DND-41 (cell line): ENCODE measurements around the gene RNF151.

Source experiments
- CTCF ChIP-seq: IDR thresholded peaks from 2 replicates; pipeline ENCODE4 v1.5.1; 2012; ENCODE audit warnings: borderline replicate concordance, low read length, moderate library complexity, mild to moderate bottlenecking; ENCODE audit not compliant: poor library complexity, severe bottlenecking; ENCODE audit errors: extremely low read depth
- EZH2 ChIP-seq: IDR thresholded peaks from 3 replicates; pipeline ENCODE4 v1.6.1; 2012; ENCODE audit warnings: borderline replicate concordance, low read depth, mild to moderate bottlenecking, moderate library complexity, low read length, inconsistent platforms; ENCODE audit not compliant: severe bottlenecking

DNA sequence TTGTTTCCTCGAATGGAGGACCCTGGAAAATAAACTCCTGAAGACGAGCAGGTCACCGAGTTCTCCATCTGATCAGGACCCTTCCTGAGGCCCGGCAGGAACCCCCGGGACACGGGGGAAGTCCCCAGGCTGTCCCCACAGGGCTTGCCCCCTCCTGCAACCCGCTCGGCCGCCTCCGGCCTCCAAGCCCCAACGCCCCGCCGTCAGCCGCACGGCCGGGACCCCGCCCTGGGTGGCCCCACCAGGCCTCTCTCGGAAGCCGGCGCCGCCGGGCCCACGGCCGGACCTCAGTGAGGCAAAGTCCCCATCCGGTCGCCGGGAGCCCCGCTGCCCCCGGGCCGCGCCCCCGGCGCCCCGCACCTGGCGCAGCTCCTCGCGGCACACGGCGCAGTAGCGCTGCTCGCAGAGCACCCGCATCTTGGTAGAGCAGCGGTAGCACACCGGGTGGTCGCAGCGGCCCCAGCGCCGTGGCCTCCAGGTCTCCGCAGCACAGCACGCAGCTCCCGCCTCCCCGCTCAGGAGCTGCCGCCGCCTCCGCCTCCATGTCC is 42.6 kb downstream of the RNF151 start:
- TF ChIP-seq CTCF (no peak), EZH2 (no peak)
